Upper lobe of left lung (tissue), 4 donors: ENCODE results near the gene TMPRSS5.

Source experiments
- EP300 ChIP-seq, 4 donors: sonication (generic); formaldehyde crosslinking; IDR thresholded peaks; one replicate each; pipeline ENCODE4 v1.5.1; 2017; ENCODE audit warnings: antibody characterized with exemption in 4 of 4, control low read depth in 2 of 4
- POLR2A ChIP-seq, 4 donors: fragments of 450-650 bp; IDR thresholded peaks; one replicate each; pipeline ENCODE4 v1.5.1; 2016 to 2017; ENCODE audit warnings: antibody characterized with exemption in 4 of 4, mild to moderate bottlenecking in 2 of 4
- POLR2AphosphoS5 ChIP-seq, 2 donors: sonication (generic); formaldehyde crosslinking; IDR thresholded peaks; one replicate each; pipeline ENCODE4 v1.5.1; 2017; ENCODE audit warnings: antibody characterized with exemption in 2 of 2
- TF ChIP-seq, protein P1 (sequence below), 6 experiments: fragments of 450-650 bp in 4 of 6; fragments of 200-600 bp in 2 of 6; sonication (generic) in 2 of 6; IDR thresholded peaks; one replicate each; pipeline ENCODE4 v1.5.1; 2016 to 2019; ENCODE audit warnings: antibody characterized with exemption in 6 of 6

DNA sequence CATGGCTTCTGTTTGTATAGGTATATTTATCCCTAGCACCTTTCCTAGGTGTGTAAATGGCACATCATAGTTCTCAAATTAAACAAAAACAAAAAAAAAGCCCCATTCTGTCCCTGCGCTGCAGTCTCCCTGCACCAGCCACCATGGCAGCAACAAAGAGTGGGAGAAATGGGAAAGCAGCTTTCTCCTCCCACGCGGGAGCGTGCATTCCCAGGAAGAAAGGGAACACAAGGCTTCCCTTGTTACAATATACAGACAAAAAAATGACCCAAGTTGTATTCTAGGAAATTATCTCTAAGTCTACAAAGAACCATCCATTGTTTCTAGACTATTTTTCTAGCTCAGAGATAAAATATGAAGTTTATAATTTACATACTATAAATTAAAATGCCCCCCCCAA lies 16.1 kb upstream of the TMPRSS5 start:
- no peak for TF ChIP-seq POLR2A (IDR thresholded peaks at IDR 0.05)
- no peak for TF ChIP-seq POLR2AphosphoS5 (IDR thresholded peaks at IDR 0.05)
- no peak for TF ChIP-seq EP300 (IDR thresholded peaks at IDR 0.05)
- TF ChIP-seq, protein P1, sequence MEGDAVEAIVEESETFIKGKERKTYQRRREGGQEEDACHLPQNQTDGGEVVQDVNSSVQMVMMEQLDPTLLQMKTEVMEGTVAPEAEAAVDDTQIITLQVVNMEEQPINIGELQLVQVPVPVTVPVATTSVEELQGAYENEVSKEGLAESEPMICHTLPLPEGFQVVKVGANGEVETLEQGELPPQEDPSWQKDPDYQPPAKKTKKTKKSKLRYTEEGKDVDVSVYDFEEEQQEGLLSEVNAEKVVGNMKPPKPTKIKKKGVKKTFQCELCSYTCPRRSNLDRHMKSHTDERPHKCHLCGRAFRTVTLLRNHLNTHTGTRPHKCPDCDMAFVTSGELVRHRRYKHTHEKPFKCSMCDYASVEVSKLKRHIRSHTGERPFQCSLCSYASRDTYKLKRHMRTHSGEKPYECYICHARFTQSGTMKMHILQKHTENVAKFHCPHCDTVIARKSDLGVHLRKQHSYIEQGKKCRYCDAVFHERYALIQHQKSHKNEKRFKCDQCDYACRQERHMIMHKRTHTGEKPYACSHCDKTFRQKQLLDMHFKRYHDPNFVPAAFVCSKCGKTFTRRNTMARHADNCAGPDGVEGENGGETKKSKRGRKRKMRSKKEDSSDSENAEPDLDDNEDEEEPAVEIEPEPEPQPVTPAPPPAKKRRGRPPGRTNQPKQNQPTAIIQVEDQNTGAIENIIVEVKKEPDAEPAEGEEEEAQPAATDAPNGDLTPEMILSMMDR (IDR thresholded peaks at IDR 0.05): no peak
